ENCODE data around the gene ZNF341.

ZNF341 gene

DNA sequence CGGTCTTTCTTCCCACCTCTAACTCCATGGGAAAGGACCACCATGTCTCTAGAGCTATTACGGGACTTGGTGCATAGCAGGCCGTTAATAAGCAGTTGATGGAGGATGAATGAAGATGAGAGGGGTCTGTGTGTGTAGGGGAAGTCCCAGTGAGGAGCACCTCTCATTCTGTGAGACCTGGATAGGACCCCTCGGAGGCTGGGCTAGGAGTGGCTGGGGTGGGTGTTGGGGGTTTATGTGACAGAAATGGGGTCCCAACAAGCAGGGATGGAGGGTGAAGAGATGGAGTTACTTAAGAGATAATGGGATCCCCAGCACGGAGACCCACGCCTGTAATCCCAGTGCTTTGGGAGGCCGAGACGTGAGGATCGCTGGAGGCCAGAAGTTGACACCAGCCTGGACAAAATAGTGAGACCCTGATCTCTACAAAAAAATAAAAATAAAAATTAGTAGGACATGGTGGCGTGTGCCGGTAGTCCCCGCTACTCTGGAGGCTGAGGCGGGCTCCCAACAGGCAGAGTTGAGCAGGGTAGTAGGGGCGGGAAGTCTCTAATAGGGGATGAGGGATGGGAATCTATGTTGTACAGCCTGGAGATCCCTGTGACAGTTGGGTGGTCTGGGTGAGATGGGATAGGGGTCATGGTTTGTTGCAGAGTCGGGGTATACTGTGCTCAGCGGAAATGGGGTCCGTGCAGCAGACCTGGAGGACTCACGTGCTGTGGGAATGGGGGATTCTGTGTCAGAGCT lies 677 bp upstream of the ZNF341 start:
- no peak for DNase-seq

DNA sequence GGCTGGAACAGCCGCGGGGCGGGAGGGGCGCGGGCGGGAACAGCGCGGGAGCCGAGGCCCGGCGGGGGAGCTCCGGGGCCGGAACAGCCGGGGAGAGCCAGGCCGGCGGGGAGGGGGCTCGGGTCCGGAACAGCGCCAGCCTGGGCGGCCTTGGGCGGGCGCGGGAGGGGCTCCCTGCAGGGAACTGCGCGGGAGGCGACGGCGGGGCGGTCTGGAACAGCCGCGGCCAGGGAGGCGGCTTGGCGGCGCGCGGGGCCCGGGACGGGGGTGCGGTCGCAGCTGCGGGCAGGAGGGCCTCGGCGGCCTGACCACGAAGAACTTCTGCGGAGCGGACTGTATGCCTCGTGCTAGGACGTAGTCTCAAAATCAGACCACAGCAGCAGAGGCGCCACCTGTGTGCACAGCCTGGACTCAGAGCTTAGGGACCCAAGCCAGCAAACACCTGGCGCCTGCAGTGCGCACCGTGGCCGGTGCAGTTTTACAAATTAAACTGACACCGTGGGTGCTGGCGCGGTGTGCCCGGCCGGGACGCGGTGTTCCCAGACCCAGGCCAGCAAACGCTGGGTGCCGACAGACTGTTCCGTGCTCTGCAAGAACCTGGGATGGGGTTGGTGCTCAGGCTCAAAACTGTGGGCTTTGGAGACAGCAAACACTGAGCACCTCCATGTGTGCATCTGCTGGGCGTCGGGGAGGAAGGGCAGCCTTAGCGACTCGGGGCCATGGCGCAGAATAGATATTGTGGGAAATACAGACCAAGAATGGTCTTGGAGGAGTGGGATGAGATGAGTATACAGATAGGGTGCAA lies 572 bp downstream of the ZNF341 start:
- peak; percentile 66 to 96 (median 84) for DNase-seq

DNA sequence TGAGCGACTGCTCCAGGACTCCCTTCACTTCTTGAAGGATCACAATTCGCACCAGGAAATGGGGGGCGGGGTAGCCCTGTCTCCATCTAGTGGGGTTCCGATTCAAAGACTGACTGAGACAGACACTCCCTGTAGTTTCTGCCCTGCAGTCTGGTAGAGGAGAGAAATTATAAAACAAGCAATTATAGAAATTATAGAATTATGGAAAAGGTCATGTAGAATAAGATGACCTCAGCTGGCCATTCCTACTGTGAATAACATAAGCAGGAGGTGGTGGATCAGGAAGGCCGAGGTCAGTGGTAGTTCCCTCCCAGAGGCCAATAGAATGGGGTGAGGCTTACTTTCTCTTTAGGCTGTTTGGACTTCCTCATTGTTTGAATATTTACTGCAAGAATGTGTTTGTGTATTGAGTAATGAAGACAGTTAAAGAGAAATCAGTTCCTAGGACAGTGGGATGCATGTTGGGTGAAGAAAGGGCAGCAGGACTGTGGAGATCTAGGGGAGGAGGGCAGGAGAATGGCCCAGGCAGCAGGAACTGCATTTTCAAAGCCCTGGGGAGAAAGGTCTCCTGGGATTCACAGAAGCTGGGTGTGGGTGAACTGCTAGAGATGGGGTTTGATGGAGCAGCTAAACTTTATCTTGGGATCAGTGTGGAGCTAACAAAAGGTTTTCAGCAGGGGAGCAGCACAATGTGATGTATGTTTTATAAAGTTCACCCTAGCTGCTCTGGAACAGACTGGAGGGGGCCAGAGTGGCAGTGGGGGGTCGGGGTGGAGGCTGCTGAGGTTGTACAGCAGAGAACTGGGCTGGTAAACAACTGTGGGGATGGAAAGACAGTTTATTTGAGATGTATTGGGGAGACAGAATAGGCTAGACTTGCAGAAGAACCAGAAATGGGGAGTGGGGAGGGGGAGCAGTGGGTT lies 2.1 kb downstream of the ZNF341 start:
- DNase-seq: no peak

DNA sequence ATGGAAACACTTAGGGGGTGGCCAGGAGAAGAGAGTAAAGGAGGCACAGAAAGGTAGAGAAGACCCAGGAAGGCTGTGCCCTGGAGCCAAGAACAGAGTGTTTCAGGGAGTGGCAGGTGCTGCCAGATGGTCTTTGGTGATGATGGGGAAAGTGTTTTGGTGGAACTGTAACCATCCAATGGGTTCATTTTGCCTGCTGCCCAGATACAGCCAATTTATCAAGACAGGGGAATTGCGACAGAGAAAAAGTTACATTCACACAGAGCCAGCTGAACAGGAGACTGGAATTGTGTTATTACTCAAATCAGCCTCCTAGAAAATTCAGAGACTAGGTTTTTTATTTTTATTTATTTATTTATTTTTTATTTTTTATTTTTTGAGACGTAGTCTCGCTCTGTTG lies 5.2 kb downstream of the ZNF341 start:
- DNase-seq: no peak

DNA sequence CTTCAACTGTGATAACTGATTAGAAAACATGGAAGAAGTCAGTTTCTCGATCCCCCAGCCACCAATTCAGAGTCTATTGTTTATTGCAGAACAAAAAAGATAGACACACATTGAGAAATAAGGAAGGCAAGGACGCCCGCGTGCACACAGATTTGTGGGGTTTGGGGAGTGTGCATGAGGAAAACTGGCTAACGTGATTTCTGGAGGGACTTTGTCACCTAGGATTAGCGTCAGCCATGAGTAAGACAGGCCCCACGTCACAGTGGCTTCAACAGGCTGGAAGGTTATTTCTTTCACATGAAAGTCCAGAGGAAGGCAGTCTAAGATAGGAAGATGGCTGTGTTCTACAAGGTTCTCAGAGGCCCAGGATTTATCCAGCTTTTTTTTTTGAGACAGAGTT lies 7.7 kb downstream of the ZNF341 start:
- no peak for DNase-seq

DNA sequence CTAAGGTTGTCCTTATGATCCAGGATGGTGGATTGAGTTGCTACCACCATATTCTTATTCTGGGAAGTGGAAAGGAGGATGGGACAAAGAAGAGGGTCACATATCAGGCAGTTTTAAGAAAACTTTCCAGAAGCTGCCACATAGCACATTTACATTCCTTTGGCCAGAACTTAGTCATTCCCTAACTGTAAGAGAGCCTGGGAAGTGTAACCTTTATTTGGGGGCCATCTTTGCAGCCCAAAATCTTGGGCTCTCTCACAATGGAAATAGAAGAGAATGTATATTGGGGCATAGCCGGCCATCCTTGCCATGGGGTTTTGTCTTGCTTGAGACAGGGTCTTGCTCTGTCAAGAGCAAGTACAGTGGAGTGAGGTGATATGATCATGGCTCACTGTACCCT lies 8.4 kb downstream of the ZNF341 start:
- no peak for DNase-seq

DNA sequence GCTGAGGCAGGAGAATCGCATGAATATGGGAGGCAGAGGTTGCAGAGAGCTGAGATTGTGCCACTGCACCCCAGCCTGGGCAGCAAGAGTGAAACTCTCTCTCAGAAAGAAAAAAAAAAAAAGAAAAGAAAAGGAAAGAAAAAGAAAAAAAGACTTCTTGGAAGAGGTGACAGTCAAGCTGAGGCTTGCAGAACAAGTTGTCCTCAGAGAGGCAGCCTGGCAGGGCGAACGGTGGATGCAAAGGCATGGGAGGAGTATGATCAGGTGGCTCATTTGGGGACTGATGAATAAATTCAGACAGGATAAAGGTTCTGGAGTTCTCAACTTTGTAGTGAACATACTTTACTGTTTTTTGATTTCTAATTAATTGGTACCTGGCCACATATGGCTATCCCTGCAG lies 12.4 kb downstream of the ZNF341 start:
- no peak for DNase-seq

DNA sequence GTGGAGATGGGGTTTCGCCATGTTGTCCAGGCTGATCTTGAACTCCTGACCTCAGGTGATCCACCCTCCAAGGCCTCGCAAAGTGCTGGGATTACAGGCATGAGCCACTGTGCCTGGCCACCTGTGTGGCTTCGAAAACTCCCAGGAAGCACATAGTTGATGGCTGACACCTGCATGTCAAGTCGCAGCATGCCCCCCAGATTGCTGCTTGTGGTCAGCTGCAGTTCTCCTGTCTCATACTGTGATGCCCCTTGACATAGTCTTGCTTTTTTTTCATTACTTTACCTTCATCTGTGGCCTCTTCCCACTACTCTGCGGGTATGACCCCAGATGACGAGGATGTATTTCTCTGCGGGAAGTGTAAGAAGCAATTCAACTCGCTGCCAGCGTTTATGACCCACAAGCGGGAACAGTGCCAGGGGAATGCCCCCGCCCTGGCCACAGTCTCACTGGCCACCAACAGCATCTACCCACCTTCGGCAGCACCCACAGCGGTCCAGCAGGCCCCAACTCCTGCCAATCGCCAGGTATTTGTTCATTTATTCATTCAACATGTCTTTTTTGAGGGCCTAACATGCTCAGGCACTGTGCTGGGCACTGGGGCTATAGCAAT lies 13.1 kb downstream of the ZNF341 start:
- no peak for DNase-seq

DNA sequence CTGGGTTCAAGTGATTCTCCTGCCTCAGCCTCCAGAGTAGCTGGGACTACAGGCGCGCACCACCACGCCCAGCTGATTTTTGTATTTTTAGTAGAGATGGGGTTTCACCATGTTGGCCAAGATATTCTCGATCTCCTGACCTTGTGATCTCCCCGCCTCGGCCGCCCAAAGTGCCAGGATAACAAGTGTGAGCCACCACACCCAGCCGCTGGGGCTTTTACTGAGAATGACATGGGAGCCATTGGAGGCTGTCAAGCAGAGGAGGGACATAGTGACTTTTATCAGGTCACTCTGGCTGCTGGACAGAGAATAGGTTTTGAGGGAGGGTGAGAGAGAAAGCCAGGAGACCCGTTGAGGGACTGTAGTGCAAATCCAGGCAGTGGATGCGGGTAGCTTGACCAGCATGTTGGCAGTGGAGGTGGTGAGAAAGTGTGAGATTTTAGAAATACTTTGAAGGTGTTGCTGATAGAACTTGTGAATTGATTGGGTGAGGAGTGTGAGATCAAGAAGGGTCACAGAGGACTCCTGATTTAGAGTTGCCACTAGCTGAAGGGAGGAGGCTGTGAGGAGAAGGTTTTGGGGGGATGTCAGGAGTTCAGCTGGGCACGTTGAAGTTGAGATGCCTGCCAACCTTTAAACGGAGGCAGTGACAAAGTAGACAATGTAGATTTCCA lies 14.7 kb downstream of the ZNF341 start:
- DNase-seq: no peak

DNA sequence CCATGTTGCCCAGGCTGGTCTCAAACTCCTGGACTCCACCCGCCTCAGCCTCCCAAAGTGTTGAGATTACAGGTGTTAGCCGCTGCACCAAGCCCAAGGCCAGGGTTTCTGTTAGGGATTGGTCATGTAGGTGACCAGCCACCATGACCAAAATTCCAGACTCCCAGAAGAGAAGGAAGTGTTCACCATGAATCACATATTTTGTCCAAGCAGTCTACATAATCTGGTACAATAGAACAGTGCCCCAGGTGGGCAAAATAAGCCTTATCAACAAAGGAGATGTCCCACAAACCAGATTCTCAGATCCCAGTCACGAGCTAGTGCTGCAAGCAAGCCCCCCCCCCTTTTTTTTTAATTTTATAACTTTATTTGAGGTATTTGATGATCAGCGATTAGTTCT lies 20.0 kb downstream of the ZNF341 start:
- no peak for DNase-seq

DNA sequence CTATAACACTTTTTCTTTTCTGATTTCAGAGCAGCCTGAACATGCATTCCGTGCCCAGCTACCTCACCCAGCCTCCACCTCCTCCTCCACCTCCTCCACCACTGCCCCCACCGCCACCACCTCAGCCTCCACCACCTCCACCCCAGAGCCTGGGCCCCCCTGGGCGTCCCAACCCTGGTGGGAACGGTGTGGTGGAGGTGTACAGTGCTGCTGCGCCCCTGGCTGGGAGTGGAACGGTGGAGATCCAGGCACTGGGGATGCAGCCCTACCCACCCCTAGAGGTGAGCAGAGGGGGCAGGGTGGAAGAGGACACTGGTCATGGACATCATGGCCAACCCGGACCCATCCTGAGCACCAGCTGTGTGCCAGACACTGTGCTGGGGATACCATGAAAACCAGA lies 21.3 kb downstream of the ZNF341 start:
- DNase-seq: no peak

DNA sequence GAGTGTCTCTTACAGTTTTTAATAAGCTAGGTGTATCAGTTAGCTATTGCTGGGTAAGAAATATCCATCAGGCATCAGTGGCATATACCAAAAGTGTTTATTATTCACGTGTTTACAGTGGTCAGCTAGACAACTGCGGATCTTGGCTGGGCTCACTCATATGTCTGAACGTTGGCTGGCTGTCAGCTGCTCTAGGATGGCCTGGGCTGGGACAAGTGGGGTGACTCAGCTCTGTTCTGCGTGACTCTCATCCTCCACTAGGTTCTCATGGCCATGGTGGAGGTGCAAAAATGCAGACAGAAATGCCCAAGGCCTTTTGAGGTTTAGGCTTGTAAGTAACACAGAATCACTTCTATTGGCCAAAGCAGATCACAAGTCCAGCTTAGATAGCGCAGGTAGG lies 22.0 kb downstream of the ZNF341 start:
- no peak for DNase-seq

DNA sequence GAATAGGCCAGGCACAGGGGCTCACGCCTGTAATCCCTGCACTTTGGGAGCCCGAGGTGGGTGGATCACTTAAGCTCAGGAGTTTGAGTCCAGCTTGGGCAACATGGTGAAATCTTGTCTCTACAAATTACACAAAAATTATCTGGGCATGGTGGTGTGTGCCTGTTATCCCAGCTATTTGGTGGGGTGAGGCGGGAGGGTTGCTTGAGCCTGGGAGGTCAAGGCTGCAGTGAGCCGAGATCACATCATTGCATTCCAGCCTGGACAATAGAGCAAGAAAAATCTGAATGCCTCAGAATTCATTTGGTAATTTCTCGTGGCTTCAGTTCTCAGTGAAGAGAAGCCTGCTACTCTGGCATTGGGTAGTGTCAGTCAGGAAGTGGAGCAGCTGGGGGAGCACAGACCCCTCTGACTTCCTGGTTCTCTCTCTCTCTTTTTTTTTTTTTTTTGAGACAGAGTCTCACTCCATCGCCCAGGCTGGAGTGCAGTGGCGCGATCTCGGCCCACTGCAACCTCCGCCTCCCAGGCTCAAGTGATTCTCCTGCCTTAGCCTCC lies 24.2 kb downstream of the ZNF341 start:
- peak in 2 of 6 experiments; percentile 3 to 9 for DNase-seq

DNA sequence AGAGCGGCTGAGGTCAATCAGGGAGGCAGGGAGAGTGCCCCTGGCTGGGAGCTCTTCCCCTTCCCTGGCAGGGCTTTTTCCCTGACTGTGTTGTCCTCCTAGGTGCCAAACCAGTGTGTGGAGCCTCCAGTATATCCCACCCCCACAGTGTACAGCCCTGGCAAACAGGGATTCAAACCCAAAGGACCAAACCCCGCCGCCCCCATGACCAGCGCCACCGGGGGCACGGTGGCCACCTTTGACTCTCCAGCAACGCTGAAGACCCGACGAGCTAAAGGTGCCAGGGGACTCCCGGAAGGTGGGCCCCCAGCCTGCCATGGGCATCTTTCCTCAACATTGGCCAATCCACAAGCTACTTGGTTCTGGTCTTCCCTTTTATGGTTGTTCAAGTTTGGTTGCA lies 25.2 kb downstream of the ZNF341 start:
- DNase-seq: no peak

DNA sequence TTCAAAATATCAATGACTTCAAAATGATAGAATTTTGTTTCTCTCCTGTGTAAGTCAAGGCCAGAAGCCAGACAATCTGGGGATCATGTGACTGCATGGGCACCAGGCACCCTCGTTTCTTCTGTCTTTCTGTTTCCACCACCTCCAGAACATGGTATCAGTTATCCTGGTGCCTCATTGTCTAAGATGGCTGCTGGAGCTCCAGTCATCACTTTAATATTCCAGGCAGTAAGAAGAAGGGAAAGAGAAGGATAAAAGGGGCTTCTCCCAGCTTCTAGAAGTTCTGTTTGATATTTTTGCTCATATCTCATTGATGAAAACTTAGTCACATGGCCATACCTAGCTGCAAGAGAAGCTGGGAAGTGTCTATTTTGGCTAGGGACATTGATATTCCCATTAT lies 25.7 kb downstream of the ZNF341 start:
- no peak for DNase-seq

DNA sequence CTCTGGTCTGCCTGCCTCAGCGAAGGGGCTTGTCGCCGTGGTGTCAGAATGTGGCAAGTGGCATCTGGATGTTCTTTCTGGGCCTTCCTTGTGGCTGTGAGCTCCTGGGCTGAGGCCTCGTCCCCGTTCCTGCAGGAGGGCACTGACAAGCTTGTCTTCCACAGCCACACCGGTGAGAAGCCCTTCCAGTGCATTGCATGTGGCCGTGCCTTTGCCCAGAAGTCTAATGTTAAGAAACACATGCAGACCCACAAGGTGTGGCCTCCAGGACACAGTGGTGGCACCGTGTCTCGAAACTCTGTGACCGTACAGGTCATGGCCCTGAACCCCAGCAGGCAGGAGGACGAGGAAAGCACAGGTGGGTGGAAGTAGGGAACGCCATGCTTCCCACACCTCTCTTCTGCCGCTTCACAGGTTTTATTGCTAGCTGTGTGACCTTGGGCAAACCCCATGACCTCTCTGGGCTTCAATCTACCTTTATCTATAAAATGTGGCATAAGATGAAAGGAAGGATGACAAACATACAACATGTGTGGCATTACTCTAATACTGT lies 30.0 kb downstream of the ZNF341 start:
- no peak for DNase-seq

DNA sequence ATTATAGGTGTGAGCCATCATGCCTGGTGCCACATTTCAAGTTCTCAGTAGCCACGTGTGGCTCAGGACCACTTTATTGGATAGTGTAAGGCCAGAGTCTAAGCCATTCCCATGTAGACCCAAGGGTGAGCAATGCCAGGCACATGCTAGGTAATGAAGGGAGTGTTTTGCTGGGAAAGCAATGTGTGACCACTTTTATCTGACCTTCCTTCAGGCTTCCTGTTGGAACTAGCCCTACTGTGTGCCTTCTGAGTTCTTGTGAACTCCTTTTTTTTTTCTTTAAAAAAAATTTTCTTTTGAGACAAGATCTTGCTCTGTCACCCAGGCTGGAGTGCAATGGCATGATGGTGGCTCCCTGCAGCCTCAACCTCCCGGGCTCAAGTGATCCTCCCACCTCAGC lies 33.3 kb downstream of the ZNF341 start:
- no peak for DNase-seq

DNA sequence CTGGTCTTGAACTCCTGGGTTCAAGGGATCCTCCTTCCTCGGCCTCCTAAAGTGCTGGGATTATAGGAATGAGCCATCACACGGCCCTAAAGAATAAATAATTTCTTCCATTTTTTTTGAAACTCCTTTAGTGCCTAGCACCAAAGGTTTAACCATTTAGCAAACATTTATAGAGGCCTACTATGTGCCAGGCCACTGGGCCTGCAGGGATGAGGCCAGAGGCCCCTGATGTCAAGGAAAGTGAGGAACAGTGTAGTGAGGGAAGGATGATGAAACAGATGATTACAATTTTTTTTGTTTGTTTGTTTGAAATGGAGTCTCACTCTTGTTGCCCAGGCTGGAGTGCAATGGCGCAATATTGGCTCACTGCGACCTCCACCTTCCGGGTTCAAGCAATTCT lies 33.8 kb downstream of the ZNF341 start:
- no peak for DNase-seq

DNA sequence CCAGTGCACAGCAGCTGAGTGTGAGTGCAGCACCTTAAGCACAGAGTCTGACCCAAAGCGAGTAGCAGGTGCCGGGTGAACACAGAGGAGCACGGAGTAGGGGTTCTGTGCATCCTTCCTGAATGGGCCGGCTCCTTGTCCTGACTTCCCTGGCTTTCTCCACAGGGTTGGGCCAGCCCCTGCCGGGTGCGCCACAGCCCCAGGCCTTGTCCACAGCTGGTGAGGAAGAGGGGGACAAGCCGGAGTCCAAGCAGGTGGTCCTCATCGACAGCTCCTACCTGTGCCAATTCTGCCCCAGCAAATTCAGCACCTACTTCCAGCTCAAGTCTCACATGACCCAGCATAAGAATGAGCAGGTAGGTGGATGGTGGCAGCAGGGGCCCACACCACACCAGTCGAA lies 34.9 kb downstream of the ZNF341 start:
- no peak for DNase-seq

DNA sequence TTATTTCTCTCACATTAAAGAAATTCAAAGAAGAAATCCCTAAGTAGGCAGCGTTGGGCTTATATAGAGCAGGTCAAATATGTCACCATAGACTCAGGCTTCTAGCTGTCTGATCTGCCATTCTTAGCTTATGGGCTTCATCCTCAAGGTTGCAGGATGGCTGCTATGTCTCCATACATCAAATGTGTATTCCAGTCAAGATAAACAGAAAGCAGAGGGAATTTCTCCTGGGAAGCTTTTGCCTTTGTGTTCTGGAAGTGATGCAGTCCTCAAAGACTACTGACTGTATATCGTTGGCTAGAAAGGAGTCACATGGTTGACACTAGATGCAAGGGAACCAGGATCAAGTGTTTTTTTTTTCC lies 36.0 kb downstream of the ZNF341 start:
- no peak for DNase-seq

DNA sequence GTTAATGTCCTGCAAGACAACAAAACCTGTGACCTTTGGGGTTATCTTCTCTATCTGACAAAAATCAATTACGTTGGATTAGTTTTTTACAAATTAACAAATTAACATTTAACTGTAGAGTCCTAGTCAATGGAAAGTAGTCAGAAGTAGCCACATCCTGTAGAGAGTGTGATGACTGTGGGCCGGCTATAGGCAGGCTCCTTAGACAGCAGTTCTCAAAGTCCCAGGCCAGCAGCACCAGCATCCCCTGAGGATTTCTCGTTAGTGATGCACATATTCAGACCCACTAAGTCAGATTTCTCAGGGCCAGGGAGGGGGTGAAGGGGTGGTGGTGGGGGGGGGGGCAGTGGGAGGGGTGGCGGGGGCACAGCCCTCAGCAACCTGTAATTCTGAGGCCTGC lies 37.2 kb downstream of the ZNF341 start:
- DNase-seq: no peak

DNA sequence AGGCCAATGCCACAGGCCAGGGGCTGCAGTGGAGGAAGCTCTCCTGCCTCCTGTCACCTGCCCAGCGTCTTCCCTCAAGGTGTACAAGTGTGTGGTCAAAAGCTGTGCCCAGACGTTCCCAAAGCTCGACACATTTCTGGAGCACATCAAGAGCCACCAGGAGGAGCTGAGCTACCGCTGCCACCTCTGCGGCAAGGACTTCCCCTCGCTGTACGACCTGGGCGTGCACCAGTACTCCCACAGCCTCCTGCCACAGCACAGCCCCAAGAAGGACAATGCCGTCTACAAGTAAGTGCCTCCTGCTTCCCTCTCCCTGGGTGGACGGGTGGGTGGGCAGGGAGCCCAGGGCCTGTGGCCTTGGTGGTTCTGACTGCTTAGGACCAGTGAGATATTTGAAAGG lies 38.2 kb downstream of the ZNF341 start:
- DNase-seq: no peak

All from stimulated activated naive CD4-positive, alpha-beta T cell (primary cell).